ENCODE data around the gene PDE4D.

PDE4D gene

GRCh38 chr5:59099995-59100345 lies 793.6 kb downstream of the PDE4D start:
- no peaks in the 10 kb centered on the region for H3K36me3 ChIP-seq
- TF ChIP-seq, protein P1, sequence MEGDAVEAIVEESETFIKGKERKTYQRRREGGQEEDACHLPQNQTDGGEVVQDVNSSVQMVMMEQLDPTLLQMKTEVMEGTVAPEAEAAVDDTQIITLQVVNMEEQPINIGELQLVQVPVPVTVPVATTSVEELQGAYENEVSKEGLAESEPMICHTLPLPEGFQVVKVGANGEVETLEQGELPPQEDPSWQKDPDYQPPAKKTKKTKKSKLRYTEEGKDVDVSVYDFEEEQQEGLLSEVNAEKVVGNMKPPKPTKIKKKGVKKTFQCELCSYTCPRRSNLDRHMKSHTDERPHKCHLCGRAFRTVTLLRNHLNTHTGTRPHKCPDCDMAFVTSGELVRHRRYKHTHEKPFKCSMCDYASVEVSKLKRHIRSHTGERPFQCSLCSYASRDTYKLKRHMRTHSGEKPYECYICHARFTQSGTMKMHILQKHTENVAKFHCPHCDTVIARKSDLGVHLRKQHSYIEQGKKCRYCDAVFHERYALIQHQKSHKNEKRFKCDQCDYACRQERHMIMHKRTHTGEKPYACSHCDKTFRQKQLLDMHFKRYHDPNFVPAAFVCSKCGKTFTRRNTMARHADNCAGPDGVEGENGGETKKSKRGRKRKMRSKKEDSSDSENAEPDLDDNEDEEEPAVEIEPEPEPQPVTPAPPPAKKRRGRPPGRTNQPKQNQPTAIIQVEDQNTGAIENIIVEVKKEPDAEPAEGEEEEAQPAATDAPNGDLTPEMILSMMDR (IDR thresholded peaks at IDR 0.05; ENCODE audit: low read depth, low read length) = no peak
- no peak for DNase-seq
- peaks cover 29% of the 10 kb centered on the region for H3K4me1 ChIP-seq
- H3K4me3 ChIP-seq (ENCODE audit: low read depth, low read length) = no peak overlapping the region
- no peaks in the 10 kb centered on the region; the same call in 1 of the 2 replicates for H3K9me3 ChIP-seq
- no peaks in the 10 kb centered on the region for H3K27me3 ChIP-seq

DNA sequence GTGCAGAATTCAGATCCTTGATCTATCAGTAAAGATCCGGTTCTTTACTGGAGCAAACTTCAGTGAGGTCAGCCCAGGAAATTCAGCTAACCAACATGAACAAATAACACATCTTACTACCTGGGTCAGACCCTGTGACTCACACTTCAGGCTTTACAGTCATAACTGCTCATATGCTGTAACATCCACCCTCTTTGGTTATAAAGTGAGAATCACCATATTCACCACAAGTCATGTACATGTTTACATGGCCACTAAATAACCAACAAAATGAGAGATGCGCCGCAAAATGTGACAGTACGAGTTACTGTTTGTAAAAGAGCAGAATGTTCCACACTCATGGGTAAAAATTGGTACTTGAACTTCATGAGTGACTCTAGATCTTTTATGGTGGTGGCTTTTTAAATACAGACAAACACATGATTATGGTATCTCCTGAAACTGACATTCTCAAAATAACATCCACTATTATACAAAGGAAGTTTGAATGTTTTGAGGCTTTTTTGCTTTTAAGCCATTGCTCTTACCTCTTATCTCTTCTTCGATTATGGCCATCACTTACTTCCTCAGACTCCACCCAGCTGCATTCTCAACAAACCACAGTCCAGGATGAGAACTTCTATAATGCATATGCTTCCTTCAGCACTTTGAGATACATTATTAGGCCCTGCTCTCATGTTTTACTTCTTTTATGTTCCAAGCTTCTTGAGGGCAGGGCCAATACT lies 794.1 kb downstream of the PDE4D start:
- Histone ChIP-seq H3K36me3 (no peaks in the 10 kb centered on the region), H3K9me3 (no peaks in the 10 kb centered on the region; the same call in 1 of the 2 replicates), H3K4me3 (ENCODE audit: low read depth, low read length) (no peak overlapping the region), H3K27me3 (no peaks in the 10 kb centered on the region), H3K4me1 (peaks cover 24% of the 10 kb centered on the region)
- DNase-seq = no peak
- TF ChIP-seq, protein P1 (IDR thresholded peaks at IDR 0.05; ENCODE audit: low read depth, low read length) = no peak

GRCh38 chr5:59098743-59099142 lies 794.8 kb downstream of the PDE4D start:
- Histone ChIP-seq H3K9me3 (no peaks in the 10 kb centered on the region; the same call in 1 of the 2 replicates), H3K27me3 (no peaks in the 10 kb centered on the region), H3K4me3 (ENCODE audit: low read depth, low read length) (no peak overlapping the region), H3K4me1 (peaks cover 18% of the 10 kb centered on the region), H3K36me3 (no peaks in the 10 kb centered on the region)
- TF ChIP-seq, protein P1 (IDR thresholded peaks at IDR 0.05; ENCODE audit: low read depth, low read length) = no peak
- DNase-seq = no peak

GRCh38 chr5:59097712-59098111 lies 795.8 kb downstream of the PDE4D start:
- DNase-seq = no peak
- H3K4me1 ChIP-seq = peaks cover 17% of the 10 kb centered on the region
- no peaks in the 10 kb centered on the region; the same call in 1 of the 2 replicates for H3K9me3 ChIP-seq
- H3K27me3 ChIP-seq = no peaks in the 10 kb centered on the region
- H3K4me3 ChIP-seq (ENCODE audit: low read depth, low read length) = no peak overlapping the region
- no peaks in the 10 kb centered on the region for H3K36me3 ChIP-seq
- TF ChIP-seq, protein P1 (IDR thresholded peaks at IDR 0.05; ENCODE audit: low read depth, low read length) = no peak

DNA sequence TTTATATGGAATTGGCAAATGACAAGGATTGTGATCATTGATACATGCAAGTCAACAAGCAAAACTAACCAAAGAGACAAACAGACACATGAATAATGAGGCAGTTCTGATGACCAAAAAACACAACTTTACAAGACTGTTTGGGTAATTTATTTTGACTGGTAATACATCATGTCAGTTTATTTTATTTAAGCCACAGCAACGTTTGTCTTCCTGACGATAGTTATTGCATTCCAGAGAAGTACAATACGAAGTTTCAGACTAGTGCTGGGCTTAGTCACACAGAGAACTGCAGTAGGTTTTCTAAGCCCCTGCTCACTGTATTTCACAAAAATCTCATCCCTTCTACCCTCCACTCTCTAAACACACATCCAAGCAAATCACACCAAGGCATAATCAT lies 796.4 kb downstream of the PDE4D start:
- H3K36me3 ChIP-seq = no peaks in the 10 kb centered on the region
- H3K9me3 ChIP-seq = no peaks in the 10 kb centered on the region; the same call in 1 of the 2 replicates
- no peak overlapping the region for H3K4me3 ChIP-seq (ENCODE audit: low read depth, low read length)
- H3K27me3 ChIP-seq = no peaks in the 10 kb centered on the region
- TF ChIP-seq, protein P1 (IDR thresholded peaks at IDR 0.05; ENCODE audit: low read depth, low read length) = no peak
- H3K4me1 ChIP-seq = peaks cover 17% of the 10 kb centered on the region
- DNase-seq = no peak

GRCh38 chr5:59095480-59095879 lies 798.0 kb downstream of the PDE4D start:
- TF ChIP-seq, protein P1 (IDR thresholded peaks at IDR 0.05; ENCODE audit: low read depth, low read length) = no peak
- DNase-seq = no peak
- H3K36me3 ChIP-seq = no peaks in the 10 kb centered on the region
- H3K4me3 ChIP-seq (ENCODE audit: low read depth, low read length) = no peak overlapping the region
- H3K4me1 ChIP-seq = peaks cover 24% of the 10 kb centered on the region
- H3K27me3 ChIP-seq = no peaks in the 10 kb centered on the region
- no peaks in the 10 kb centered on the region; the same call in 1 of the 2 replicates for H3K9me3 ChIP-seq

Measured in BE2C (cell line).